Fibroblast of lung (primary cell): Measurements from ENCODE around the gene STRADB. TPM values are rescaled to one million over a fixed set of nuclear protein-coding genes. Genes with fewer than 3 reads are reported as not detected.
"Not testable (repeated sequence)": the region's sequence is repeated elsewhere in the genome, so short reads cannot be mapped to it uniquely, and the experiment has no call there.

Experiments used
- DNase-seq, 2 donors: peaks; one replicate each; pipeline versions ENCODE4 v3.0.0 to v3.0.0-alpha.2; 2010; ENCODE audit warnings: low read depth in 2 of 2
- H2AFZ ChIP-seq: 2 replicates; pipeline ENCODE4 v1.5.1; 2012; ENCODE audit warnings: low read length, control low read depth, inconsistent platforms
- H3K27ac ChIP-seq: 2 replicates; pipeline ENCODE4 v1.5.1; 2011; ENCODE audit warnings: low read length, control low read depth; ENCODE audit not compliant: insufficient read depth
- H3K27me3 ChIP-seq: 2 replicates; pipeline ENCODE4 v1.5.1; 2011; ENCODE audit warnings: mild to moderate bottlenecking, low read length; ENCODE audit not compliant: control insufficient read depth, insufficient read depth
- H3K36me3 ChIP-seq: 2 replicates; pipeline ENCODE4 v1.5.1; 2011; ENCODE audit warnings: low read length; ENCODE audit not compliant: control insufficient read depth, insufficient read depth
- H3K4me1 ChIP-seq: 2 replicates; pipeline ENCODE4 v1.5.1; 2011; ENCODE audit warnings: low read length; ENCODE audit not compliant: control insufficient read depth, insufficient read depth; ENCODE audit errors: extremely low read depth
- H3K4me2 ChIP-seq: 2 replicates; pipeline ENCODE4 v1.5.1; 2011; ENCODE audit warnings: low read length, control low read depth; ENCODE audit not compliant: insufficient read depth; ENCODE audit errors: extremely low read depth
- H3K4me3 ChIP-seq, 4 experiments: fragments of 200-600 bp in 1 of 4; sonication (generic) in 1 of 4; replicated peaks in 1 of 4; 2 replicates each; pipeline ENCODE4 v1.5.1; 2011 to 2016; ENCODE audit warnings: low read length in 4 of 4, low read depth in 3 of 4, mild to moderate bottlenecking in 3 of 4, control low read depth in 2 of 4, inconsistent platforms in 1 of 4, mixed read lengths in 1 of 4; ENCODE audit not compliant: insufficient read depth in 1 of 4; ENCODE audit errors: control extremely low read depth in 1 of 4
- H3K79me2 ChIP-seq: 2 replicates; pipeline ENCODE4 v1.5.1; 2012; ENCODE audit warnings: mild to moderate bottlenecking, low read length, inconsistent platforms; ENCODE audit not compliant: control insufficient read depth, insufficient read depth
- H3K9ac ChIP-seq: 2 replicates; pipeline ENCODE4 v1.5.1; 2011; ENCODE audit warnings: mild to moderate bottlenecking, low read length, control low read depth; ENCODE audit not compliant: insufficient read depth
- H3K9me3 ChIP-seq: 2 replicates; pipeline ENCODE4 v1.5.1; 2012; ENCODE audit warnings: low read depth, low read length; ENCODE audit not compliant: control insufficient read depth, insufficient read depth
- H4K20me1 ChIP-seq: 2 replicates; pipeline ENCODE4 v1.5.1; 2011; ENCODE audit warnings: low read length; ENCODE audit not compliant: control insufficient read depth, insufficient read depth; ENCODE audit errors: extremely low read depth
- CTCF ChIP-seq, 2 donors: IDR thresholded peaks in 1 of 2; conservative IDR thresholded peaks in 1 of 2; 1 replicate in 1 of 2; 2 replicates in 1 of 2; pipeline ENCODE4 v1.5.1; 2011 to 2012; ENCODE audit warnings: low read length in 2 of 2, control low read depth in 1 of 2, inconsistent platforms in 1 of 2, low read depth in 1 of 2, mild to moderate bottlenecking in 1 of 2
- EZH2 ChIP-seq: IDR thresholded peaks from 2 replicates; pipeline ENCODE4 v1.5.1; 2012; ENCODE audit warnings: low read length, control low read depth, mild to moderate bottlenecking; ENCODE audit errors: missing control alignments
- polyA plus RNA-seq, 2 donors: library from polyadenylated mRNA; depleted of rRNA in 1 of 2; stranded (reverse) in 1 of 2; unstranded in 1 of 2; fragments of >200 nt; gene quantifications; 2 replicates each; pipeline ENCODE4 v1.2.1, GENCODE V29; 2011 to 2012; ENCODE audit warnings: missing spikeins in 1 of 2
- total RNA-seq: library from RNA; depleted of rRNA; stranded (reverse); fragments of >200 nt; gene quantifications from 2 replicates; pipeline ENCODE4 v1.2.1, GENCODE V29; 2014

Gene STRADB
- total and polyA plus RNA-seq, 2 donors (not counting 1 experiment from before 2014, with no cell fraction given), result 27.4 to 84.7 TPM

- Histone ChIP-seq H3K79me2 (no peaks in the 10 kb centered on the region), H2AFZ (no peak overlapping the region), H4K20me1 (no peaks in the 10 kb centered on the region), H3K9me3 (no peaks in the 10 kb centered on the region), H3K4me1 (no peaks in the 10 kb centered on the region), H3K9ac (no peak overlapping the region), H3K4me2 (no peak overlapping the region), H3K4me3 (no peak overlapping the region), H3K27ac (no peak overlapping the region), H3K27me3 (no peaks in the 10 kb centered on the region), H3K36me3 (peaks cover 2% of the 10 kb centered on the region)
- TF ChIP-seq CTCF (conservative IDR thresholded peaks at IDR 0.05 in 1 of 2, IDR thresholded peaks at IDR 0.05 in 1 of 2; ENCODE audit: low read depth in 1 of 2, low read length in 2 of 2) (no peak), EZH2 (no peak)
- DNase-seq, result no peak
These were observed 31.0 kb downstream of the STRADB start for GRCh38 chr2:201482543-201482942.

GRCh38 chr2:201483342-201483741, 31.8 kb downstream of the STRADB start:
- Histone ChIP-seq H3K27me3 (no peaks in the 10 kb centered on the region), H3K9me3 (no peaks in the 10 kb centered on the region), H4K20me1 (no peaks in the 10 kb centered on the region), H3K79me2 (no peaks in the 10 kb centered on the region), H2AFZ (no peak overlapping the region), H3K4me3 (no peak overlapping the region), H3K9ac (no peak overlapping the region), H3K4me1 (no peaks in the 10 kb centered on the region), H3K4me2 (no peak overlapping the region), H3K27ac (no peak overlapping the region), H3K36me3 (peaks cover 2% of the 10 kb centered on the region)
- DNase-seq, result peak in 1 of 2 donors; percentile 20
- no peak for TF ChIP-seq CTCF (conservative IDR thresholded peaks at IDR 0.05 in 1 of 2, IDR thresholded peaks at IDR 0.05 in 1 of 2; ENCODE audit: low read depth in 1 of 2, low read length in 2 of 2)
- no peak for TF ChIP-seq EZH2

- H3K9ac ChIP-seq, H3K27ac ChIP-seq, H3K27me3 ChIP-seq, H4K20me1 ChIP-seq, H3K36me3 ChIP-seq, H3K79me2 ChIP-seq, H3K9me3 ChIP-seq, H3K4me3 ChIP-seq, H3K4me2 ChIP-seq, H3K4me1 ChIP-seq, DNase-seq, H2AFZ ChIP-seq: not testable (repeated sequence)
These were observed 32.2 kb downstream of the STRADB start for GRCh38 chr2:201483758-201484157.
